Measurements from ENCODE around the gene WDR53.
"Not testable (repeated sequence)": the region's sequence is repeated elsewhere in the genome, so short reads cannot be mapped to it uniquely, and the experiment has no call there.

The WDR53 gene

GRCh38 chr3:196517162-196517800, 51.1 kb downstream of the WDR53 start:
- DNase-seq = no peak

- no peak for DNase-seq
These were observed 53.3 kb downstream of the WDR53 start, which contains the start of gene SMCO1 for GRCh38 chr3:196514913-196515621. Gene SMCO1 (minus strand): TSS chr3:196515346. CDS start chr3:196515209, 137 bp downstream.

- DNase-seq = no peak
These were observed 54.0 kb downstream of the WDR53 start for GRCh38 chr3:196514350-196514716.

DNA sequence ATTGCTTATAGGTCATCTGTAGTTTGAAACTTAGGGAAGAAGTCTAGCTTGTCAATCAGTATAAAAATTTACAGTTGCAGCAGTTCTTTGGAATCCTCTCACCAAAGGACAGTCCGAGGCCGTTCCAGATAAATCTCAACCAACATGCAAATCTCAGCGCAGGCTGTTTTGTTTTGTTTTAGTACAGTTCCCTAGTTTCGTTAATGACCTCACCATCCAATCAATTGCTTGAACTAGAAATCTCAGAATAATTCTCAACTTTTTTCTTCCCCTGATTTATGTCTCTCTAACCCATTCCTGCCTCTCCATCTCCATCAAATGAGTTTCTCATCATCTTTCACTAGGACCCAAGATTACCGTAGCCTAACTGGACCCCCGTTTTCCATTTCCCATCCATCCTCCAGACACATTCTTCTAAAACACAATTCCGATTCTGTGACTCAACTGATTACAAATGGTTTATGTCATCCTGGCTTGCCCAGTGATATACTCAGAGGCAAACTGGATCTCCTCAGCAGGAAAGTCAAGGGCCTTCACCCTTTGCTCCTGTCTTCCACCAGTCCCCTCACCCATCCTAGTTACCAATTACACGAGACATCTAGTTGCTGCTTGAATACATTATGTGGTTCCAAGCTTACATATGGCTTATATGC, 54.5 kb downstream of the WDR53 start:
- DNase-seq = no peak

DNA sequence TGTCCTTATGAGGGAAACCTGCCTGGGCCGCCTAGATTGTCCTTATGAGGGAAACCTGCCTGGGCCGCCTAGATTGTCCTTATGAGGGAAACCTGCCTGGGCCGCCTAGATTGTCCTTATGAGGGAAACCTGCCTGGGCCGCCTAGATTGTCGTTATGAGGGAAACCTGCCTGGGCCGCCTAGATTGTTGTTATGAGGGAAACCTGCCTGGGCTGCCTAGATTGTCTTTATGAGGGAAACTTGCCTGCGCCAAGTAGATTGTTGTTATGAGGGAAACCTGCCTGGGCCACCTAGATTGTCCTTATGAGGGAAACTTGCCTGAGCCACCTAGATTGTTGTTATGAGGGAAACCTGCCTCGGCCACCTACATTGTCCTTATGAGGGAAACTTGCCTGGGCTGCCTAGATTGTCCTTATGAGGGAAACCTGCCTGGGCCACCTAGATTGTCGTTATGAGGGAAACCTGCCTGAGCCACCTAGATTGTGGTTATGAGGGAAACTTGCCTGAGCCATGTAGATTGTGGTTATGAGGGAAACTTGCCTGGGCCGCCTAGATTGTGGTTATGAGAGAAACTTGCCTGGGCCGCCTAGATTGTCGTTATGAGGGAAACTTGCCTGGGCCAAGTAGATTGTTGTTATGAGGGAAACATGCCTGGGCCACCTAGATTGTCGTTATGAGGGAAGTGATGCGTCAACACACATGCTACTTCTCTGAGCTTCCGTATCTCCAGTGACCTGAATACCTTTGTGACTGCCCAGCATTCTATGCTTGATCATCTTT, 56.5 kb downstream of the WDR53 start:
- not testable (repeated sequence) for DNase-seq

DNA sequence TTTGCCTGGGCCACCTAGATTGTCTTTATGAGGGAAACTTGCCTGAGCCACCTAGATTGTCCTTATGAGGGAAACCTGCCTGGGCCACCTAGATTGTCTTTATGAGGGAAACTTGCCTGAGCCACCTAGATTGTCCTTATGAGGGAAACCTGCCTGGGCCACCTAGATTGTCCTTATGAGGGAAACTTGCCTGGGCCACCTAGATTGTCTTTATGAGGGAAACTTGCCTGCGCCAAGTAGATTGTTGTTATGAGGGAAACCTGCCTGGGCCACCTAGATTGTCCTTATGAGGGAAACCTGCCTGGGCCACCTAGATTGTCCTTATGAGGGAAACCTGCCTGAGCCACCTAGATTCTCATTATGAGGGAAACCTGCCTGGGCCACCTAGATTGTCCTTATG, 57.2 kb downstream of the WDR53 start:
- not testable (repeated sequence) for DNase-seq

DNA sequence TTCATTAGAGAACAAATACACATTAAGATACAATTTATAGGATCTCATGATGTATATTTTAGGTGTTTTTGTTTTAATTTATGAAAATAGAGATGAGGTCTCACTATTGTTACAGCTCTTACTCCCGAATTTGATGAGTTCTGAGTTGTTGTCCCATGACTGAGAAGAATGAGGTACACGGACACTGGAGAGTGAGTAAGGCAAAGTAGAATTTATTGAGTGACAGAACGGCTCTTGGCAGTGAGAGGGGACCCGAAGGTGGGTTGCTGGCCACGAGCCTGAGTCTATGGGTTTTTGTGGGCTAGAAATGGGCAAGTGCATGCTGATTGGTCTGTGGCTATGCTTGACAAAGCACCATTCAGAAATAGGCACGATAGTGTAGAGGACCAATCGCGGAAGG, 61.7 kb downstream of the WDR53 start:
- DNase-seq = no peak

DNA sequence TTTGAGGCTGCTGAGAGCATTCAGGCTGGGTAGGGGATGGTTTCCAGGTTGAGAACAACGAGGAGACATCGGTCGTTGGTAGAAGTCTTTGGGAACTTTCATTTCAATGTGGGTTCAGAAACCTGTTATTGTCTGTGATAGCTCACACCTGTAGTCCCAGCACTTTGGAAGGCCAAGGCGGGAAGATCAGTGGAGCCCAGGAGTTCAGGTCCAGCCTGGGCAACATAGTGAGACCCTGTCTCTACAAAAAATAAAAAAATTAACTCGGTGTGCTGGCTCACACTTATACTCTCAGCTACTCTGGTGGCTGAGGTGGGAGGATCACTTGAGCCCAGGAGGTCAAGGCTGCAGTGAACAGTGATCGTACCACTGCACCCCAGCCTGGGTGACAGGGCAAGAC, 63.8 kb downstream of the WDR53 start:
- DNase-seq = no peak
